ENCODE measurements around the gene ELF2.

The ELF2 gene

DNA sequence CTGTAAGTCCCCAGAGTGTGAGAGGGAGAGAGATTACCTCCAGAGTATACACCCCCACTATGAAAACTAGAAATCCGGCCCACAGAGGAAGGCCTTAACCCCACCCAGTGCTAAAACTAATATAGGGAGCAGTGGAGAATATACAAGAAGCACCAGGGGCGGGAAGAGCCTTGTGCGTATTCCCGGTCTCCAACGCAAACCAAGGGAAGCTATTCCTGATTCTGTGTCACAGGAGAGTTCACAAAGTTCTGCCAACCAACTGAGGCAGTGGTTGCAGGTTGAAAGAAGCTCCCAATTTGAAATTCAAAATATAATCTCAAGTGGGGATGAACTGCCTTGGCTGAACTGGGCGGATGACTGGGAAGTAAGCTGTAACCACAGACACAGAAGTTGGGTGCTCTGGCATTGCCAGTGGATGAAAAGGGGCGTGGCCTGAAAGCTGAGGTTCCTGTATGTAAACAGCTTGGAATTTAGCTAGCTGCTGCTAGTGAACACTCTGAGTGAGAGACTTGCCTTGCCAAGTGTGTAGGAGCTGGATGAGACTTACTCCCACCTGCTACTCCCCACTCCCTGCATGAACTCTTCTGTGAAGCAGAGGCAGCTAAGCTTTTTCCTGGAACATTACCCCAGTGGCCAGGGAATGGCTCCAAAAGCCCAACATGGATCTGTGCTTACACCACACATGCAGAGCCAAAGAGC, 32.7 kb downstream of the ELF2 start:
- H3K36me3 ChIP-seq (ENCODE audit: control insufficient read depth, low read length), result no peaks in the 10 kb centered on the region
- H3K4me1 ChIP-seq (ENCODE audit: control insufficient read depth, low read length), result peaks cover 17% of the 10 kb centered on the region
- no peaks in the 10 kb centered on the region for H4K20me1 ChIP-seq (ENCODE audit: control insufficient read depth, insufficient read depth, low read depth, low read length)
- TF ChIP-seq, protein P1, sequence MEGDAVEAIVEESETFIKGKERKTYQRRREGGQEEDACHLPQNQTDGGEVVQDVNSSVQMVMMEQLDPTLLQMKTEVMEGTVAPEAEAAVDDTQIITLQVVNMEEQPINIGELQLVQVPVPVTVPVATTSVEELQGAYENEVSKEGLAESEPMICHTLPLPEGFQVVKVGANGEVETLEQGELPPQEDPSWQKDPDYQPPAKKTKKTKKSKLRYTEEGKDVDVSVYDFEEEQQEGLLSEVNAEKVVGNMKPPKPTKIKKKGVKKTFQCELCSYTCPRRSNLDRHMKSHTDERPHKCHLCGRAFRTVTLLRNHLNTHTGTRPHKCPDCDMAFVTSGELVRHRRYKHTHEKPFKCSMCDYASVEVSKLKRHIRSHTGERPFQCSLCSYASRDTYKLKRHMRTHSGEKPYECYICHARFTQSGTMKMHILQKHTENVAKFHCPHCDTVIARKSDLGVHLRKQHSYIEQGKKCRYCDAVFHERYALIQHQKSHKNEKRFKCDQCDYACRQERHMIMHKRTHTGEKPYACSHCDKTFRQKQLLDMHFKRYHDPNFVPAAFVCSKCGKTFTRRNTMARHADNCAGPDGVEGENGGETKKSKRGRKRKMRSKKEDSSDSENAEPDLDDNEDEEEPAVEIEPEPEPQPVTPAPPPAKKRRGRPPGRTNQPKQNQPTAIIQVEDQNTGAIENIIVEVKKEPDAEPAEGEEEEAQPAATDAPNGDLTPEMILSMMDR (IDR thresholded peaks at IDR 0.05; ENCODE audit: low read depth, low read length, poor library complexity, severe bottlenecking), result no peak
- TF ChIP-seq EZH2phosphoT487 (IDR thresholded peaks at IDR 0.05; ENCODE audit: borderline replicate concordance, low read length), result no peak
- H3K9me3 ChIP-seq (ENCODE audit: control insufficient read depth, insufficient read depth, low read length), result no peaks in the 10 kb centered on the region
- no peaks in the 10 kb centered on the region for H3K9me2 ChIP-seq (replicated peaks; ENCODE audit: control insufficient read depth, low read length)
- H3K79me2 ChIP-seq (ENCODE audit: control insufficient read depth, low read length), result no peaks in the 10 kb centered on the region
- H3K27me3 ChIP-seq (ENCODE audit: control insufficient read depth, low read length), result no peaks in the 10 kb centered on the region
- no peak overlapping the region for H3K4me3 ChIP-seq (ENCODE audit: low read length)
- H3K4me2 ChIP-seq (ENCODE audit: low read length), result no peak overlapping the region
- H3K27ac ChIP-seq (ENCODE audit: low read depth, low read length), result no peak overlapping the region
- no peaks in the 10 kb centered on the region for H3F3A ChIP-seq (ENCODE audit: control insufficient read depth, insufficient read depth)

DNA sequence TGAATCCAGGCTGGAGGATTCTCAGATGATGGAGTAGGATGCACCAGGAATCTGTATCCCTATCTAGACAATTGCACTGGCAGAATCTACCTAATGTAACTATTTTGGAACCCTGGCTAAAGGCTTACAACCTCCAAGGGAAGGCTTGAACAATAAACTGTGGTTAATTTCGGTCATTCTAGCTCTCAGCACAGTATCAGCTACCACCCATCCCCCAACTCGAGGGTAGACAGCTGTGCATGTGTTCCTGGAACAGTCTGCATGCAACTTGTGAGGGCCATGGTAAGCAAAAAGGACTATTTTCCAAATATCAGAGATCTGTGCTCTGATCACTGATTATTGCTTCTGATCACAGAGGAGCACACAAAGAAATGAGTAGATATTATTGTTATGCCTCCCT, 34.0 kb downstream of the ELF2 start:
- Histone ChIP-seq H3K9me3 (ENCODE audit: control insufficient read depth, insufficient read depth, low read length) (no peaks in the 10 kb centered on the region), H3K36me3 (ENCODE audit: control insufficient read depth, low read length) (no peaks in the 10 kb centered on the region), H3K27me3 (ENCODE audit: control insufficient read depth, low read length) (no peaks in the 10 kb centered on the region), H3K4me2 (ENCODE audit: low read length) (no peak overlapping the region), H3K9me2 (replicated peaks; ENCODE audit: control insufficient read depth, low read length) (no peaks in the 10 kb centered on the region), H3F3A (ENCODE audit: control insufficient read depth, insufficient read depth) (no peaks in the 10 kb centered on the region), H3K79me2 (ENCODE audit: control insufficient read depth, low read length) (no peaks in the 10 kb centered on the region), H4K20me1 (ENCODE audit: control insufficient read depth, insufficient read depth, low read depth, low read length) (no peaks in the 10 kb centered on the region), H3K27ac (ENCODE audit: low read depth, low read length) (no peak overlapping the region), H3K4me1 (ENCODE audit: control insufficient read depth, low read length) (peaks cover 17% of the 10 kb centered on the region), H3K4me3 (ENCODE audit: low read length) (no peak overlapping the region)
- no peak for TF ChIP-seq EZH2phosphoT487 (IDR thresholded peaks at IDR 0.05; ENCODE audit: borderline replicate concordance, low read length)
- TF ChIP-seq, protein P1 (IDR thresholded peaks at IDR 0.05; ENCODE audit: low read depth, low read length, poor library complexity, severe bottlenecking), result no peak

GRCh38 chr4:139142087-139142486, 34.9 kb downstream of the ELF2 start:
- H3K4me2 ChIP-seq (ENCODE audit: low read length), result peak overlapping the region; percentile 22
- no peaks in the 10 kb centered on the region for H3K9me3 ChIP-seq (ENCODE audit: control insufficient read depth, insufficient read depth, low read length)
- H3F3A ChIP-seq (ENCODE audit: control insufficient read depth, insufficient read depth), result no peaks in the 10 kb centered on the region
- H3K36me3 ChIP-seq (ENCODE audit: control insufficient read depth, low read length), result no peaks in the 10 kb centered on the region
- no peak overlapping the region for H3K4me3 ChIP-seq (ENCODE audit: low read length)
- H3K9me2 ChIP-seq (replicated peaks; ENCODE audit: control insufficient read depth, low read length), result no peaks in the 10 kb centered on the region
- no peaks in the 10 kb centered on the region for H3K27me3 ChIP-seq (ENCODE audit: control insufficient read depth, low read length)
- no peaks in the 10 kb centered on the region for H4K20me1 ChIP-seq (ENCODE audit: control insufficient read depth, insufficient read depth, low read depth, low read length)
- TF ChIP-seq EZH2phosphoT487 (IDR thresholded peaks at IDR 0.05; ENCODE audit: borderline replicate concordance, low read length), result no peak
- TF ChIP-seq, protein P1 (IDR thresholded peaks at IDR 0.05; ENCODE audit: low read depth, low read length, poor library complexity, severe bottlenecking), result no peak
- H3K4me1 ChIP-seq (ENCODE audit: control insufficient read depth, low read length), result peaks cover 19% of the 10 kb centered on the region
- no peak overlapping the region for H3K27ac ChIP-seq (ENCODE audit: low read depth, low read length)
- no peaks in the 10 kb centered on the region for H3K79me2 ChIP-seq (ENCODE audit: control insufficient read depth, low read length)
